Neural progenitor cell (in vitro differentiated cells): ENCODE results near the gene OR4L1. TPM values are rescaled to one million over a fixed set of nuclear protein-coding genes. Genes with fewer than 3 reads are reported as not detected.

Experiments
- DNase-seq: peaks from one replicate; pipeline ENCODE4 v3.0.0-alpha.2; 2016; ENCODE audit warnings: low spot score
- H2AFZ ChIP-seq: fragments of 200-600 bp; sonication (generic); replicated peaks from 2 replicates; pipeline ENCODE4 v1.6.1; 2016; ENCODE audit warnings: antibody characterized with exemption
- H3F3A ChIP-seq: fragments of 200-600 bp; sonication (generic); 2 replicates; pipeline ENCODE4 v1.6.1; 2016; ENCODE audit warnings: antibody characterized with exemption, low read depth
- H3K27ac ChIP-seq: fragments of 200-600 bp; sonication (generic); 2 replicates; pipeline ENCODE4 v1.5.1; 2016; ENCODE audit warnings: mild to moderate bottlenecking
- H3K27me3 ChIP-seq: fragments of 200-600 bp; sonication (generic); 2 replicates; pipeline ENCODE4 v1.6.1; 2016; ENCODE audit warnings: mild to moderate bottlenecking, moderate library complexity
- H3K36me3 ChIP-seq: fragments of 200-600 bp; sonication (generic); 2 replicates; pipeline ENCODE4 v1.5.1; 2016
- H3K4me1 ChIP-seq: fragments of 200-600 bp; sonication (generic); 2 replicates; pipeline ENCODE4 v1.6.1; 2016; ENCODE audit warnings: mixed run types
- H3K4me2 ChIP-seq: fragments of 200-600 bp; sonication (generic); 2 replicates; pipeline ENCODE4 v1.6.1; 2016
- H3K4me3 ChIP-seq: fragments of 200-600 bp; sonication (generic); 2 replicates; pipeline ENCODE4 v1.5.1; 2016
- H3K79me2 ChIP-seq: fragments of 200-600 bp; sonication (generic); 2 replicates; pipeline ENCODE4 v1.6.1; 2016; ENCODE audit warnings: low read depth
- H3K9ac ChIP-seq: fragments of 200-600 bp; sonication (generic); 2 replicates; pipeline ENCODE4 v1.6.1; 2016
- H3K9me3 ChIP-seq: fragments of 200-600 bp; sonication (generic); 2 replicates; pipeline ENCODE4 v1.5.1; 2016; ENCODE audit warnings: low read depth
- H4K20me1 ChIP-seq: fragments of 200-600 bp; sonication (generic); 2 replicates; pipeline ENCODE4 v1.6.1; 2016; ENCODE audit warnings: low read depth
- H3K27ac Mint-ChIP-seq: 3 replicates; pipeline ENCODE4 v1.8.0; 2021; ENCODE audit warnings: mixed read lengths
- H3K27me3 Mint-ChIP-seq: 2 replicates; pipeline ENCODE4 v1.8.0; 2022; ENCODE audit warnings: low read depth, mild to moderate bottlenecking, inconsistent platforms, moderate library complexity, mixed read lengths; ENCODE audit not compliant: insufficient read depth
- H3K36me3 Mint-ChIP-seq: 3 replicates; pipeline ENCODE4 v1.8.0; 2021; ENCODE audit warnings: mixed read lengths
- H3K4me1 Mint-ChIP-seq: 3 replicates; pipeline ENCODE4 v1.8.0; 2021; ENCODE audit warnings: mixed read lengths
- H3K4me3 Mint-ChIP-seq: 3 replicates; pipeline ENCODE4 v1.8.0; 2021; ENCODE audit warnings: mild to moderate bottlenecking, moderate library complexity, mixed read lengths
- H3K9me3 Mint-ChIP-seq: 3 replicates; pipeline ENCODE4 v1.8.0; 2020; ENCODE audit warnings: mixed read lengths
- CTCF ChIP-seq: fragments of 200-600 bp; sonication (generic); IDR thresholded peaks from 2 replicates; pipeline ENCODE4 v1.5.1; 2017; ENCODE audit warnings: antibody characterized with exemption, mild to moderate bottlenecking
- EZH2 ChIP-seq: fragments of 200-600 bp; sonication (generic); IDR thresholded peaks from 2 replicates; pipeline ENCODE4 v1.6.1; 2017; ENCODE audit warnings: antibody characterized with exemption, mild to moderate bottlenecking, moderate library complexity
- EZH2phosphoT487 ChIP-seq: fragments of 200-600 bp; sonication (generic); IDR thresholded peaks from 2 replicates; pipeline ENCODE4 v1.6.1; 2017; ENCODE audit warnings: antibody characterized with exemption
- total RNA-seq: library from RNA; depleted of rRNA; stranded (reverse); fragments of >200 nt; gene quantifications from 2 replicates; pipeline ENCODE4 v1.2.3, GENCODE V29; 2015; ENCODE audit warnings: low replicate concordance

OR4L1 gene
- total RNA-seq, 1 donor from 2014 or later, result not detected

- Mint-ChIP-seq H3K4me1 (no peaks in the 10 kb centered on the region), H3K27me3 (no peaks in the 10 kb centered on the region), H3K4me3 (no peak overlapping the region), H3K27ac (no peak overlapping the region), H3K36me3 (no peaks in the 10 kb centered on the region), H3K9me3 (peaks cover 23% of the 10 kb centered on the region)
- TF ChIP-seq CTCF (no peak), EZH2 (no peak), EZH2phosphoT487 (no peak)
- H3K79me2 ChIP-seq, result no peaks in the 10 kb centered on the region
- H3K36me3 ChIP-seq, result no peaks in the 10 kb centered on the region
- no peak overlapping the region for H3K27ac ChIP-seq
- H3K4me2 ChIP-seq, result no peak overlapping the region
- H3K27me3 ChIP-seq, result no peaks in the 10 kb centered on the region
- H3K9ac ChIP-seq, result no peak overlapping the region
- DNase-seq, result no peak
- H3F3A ChIP-seq, result no peaks in the 10 kb centered on the region
- no peak overlapping the region for H3K4me3 ChIP-seq
- peaks cover 36% of the 10 kb centered on the region for H3K9me3 ChIP-seq
- H3K4me1 ChIP-seq, result no peaks in the 10 kb centered on the region
- no peak overlapping the region for H2AFZ ChIP-seq
- no peaks in the 10 kb centered on the region for H4K20me1 ChIP-seq
Measured at GRCh38 chr14:20035449-20035848, 24.4 kb upstream of the OR4L1 start.

DNA sequence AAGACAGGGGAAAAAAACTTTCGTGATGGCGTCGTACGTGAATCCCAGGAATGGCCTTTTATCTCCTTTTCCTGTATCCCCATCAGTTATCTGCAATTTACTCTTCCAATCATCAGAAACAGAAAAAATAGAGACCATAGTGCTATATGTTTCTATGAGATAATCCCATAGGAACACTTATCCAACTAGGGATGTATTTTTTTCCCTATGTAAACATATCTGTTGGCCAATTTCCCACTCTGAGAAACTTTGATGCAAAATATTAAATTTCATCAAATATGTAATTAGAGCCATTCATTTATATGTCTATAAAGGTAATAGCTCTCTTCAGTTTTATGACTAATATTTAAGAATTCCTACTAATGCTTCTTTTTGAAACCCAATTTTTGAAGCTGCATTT lies 23.9 kb upstream of the OR4L1 start, which contains the start of gene OR4K13:
TSS of gene OR4K13 (minus strand) at position 101 of the 400 bp plus-strand sequence. CDS start 1,280 bp downstream, outside the sequence.
- Histone ChIP-seq H3K4me1 (no peaks in the 10 kb centered on the region), H3K4me3 (no peak within 1 kb of the TSS), H3K4me2 (no peak within 1 kb of the TSS), H3K27me3 (no peaks in the 10 kb centered on the region), H3K9me3 (peaks cover 33% of the 10 kb centered on the region), H2AFZ (no peak within 1 kb of the TSS), H3K36me3 (no peaks in the 10 kb centered on the region), H3F3A (no peaks in the 10 kb centered on the region), H3K79me2 (no peaks in the 10 kb centered on the region), H3K9ac (no peak within 1 kb of the TSS), H3K27ac (no peak within 1 kb of the TSS), H4K20me1 (no peaks in the 10 kb centered on the region)
- Mint-ChIP-seq H3K27me3 (no peaks in the 10 kb centered on the region), H3K9me3 (peaks cover 23% of the 10 kb centered on the region), H3K4me3 (no peak within 1 kb of the TSS), H3K4me1 (no peaks in the 10 kb centered on the region), H3K36me3 (no peaks in the 10 kb centered on the region), H3K27ac (no peak within 1 kb of the TSS)
- TF ChIP-seq EZH2, result no peak
- TF ChIP-seq EZH2phosphoT487, result no peak
- TF ChIP-seq CTCF, result no peak
- no peak for DNase-seq

DNA sequence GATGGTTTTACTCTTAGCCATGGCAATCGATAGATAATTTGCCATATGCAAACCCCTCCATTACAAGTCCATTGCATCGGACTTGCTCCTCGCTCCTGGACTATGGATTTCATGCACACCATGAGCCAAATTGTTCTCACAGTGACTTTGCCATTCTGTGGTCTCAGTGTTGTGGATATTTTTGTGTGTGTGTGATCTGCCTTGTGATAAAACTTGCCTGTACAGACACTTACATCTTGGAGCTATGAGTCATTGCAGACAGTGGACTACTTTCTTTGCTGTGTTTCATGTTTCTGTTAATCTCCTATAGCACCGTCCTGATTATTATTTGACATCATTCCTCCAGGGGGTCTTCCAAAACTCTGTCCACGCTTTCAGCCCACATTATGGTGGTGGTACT lies 15.6 kb upstream of the OR4L1 start:
- Mint-ChIP-seq H3K27ac (no peak overlapping the region), H3K27me3 (no peaks in the 10 kb centered on the region), H3K36me3 (no peaks in the 10 kb centered on the region), H3K4me1 (no peaks in the 10 kb centered on the region), H3K4me3 (no peak overlapping the region), H3K9me3 (peaks cover 27% of the 10 kb centered on the region)
- Histone ChIP-seq H3K4me1 (no peaks in the 10 kb centered on the region), H3K27ac (no peak overlapping the region), H3K79me2 (no peaks in the 10 kb centered on the region), H3K36me3 (no peaks in the 10 kb centered on the region), H3K4me3 (no peak overlapping the region), H3F3A (no peaks in the 10 kb centered on the region), H3K4me2 (no peak overlapping the region), H4K20me1 (no peaks in the 10 kb centered on the region), H3K9ac (no peak overlapping the region), H3K9me3 (peaks cover 42% of the 10 kb centered on the region), H2AFZ (no peak overlapping the region), H3K27me3 (no peaks in the 10 kb centered on the region)
- TF ChIP-seq EZH2, result no peak
- TF ChIP-seq EZH2phosphoT487, result no peak
- no peak for TF ChIP-seq CTCF
- DNase-seq, result no peak
